ENCODE measurements around the gene CRKL.
A peak's percentile ranks its signal among the peaks of the same experiment; 100 is the strongest.

CRKL gene

DNA sequence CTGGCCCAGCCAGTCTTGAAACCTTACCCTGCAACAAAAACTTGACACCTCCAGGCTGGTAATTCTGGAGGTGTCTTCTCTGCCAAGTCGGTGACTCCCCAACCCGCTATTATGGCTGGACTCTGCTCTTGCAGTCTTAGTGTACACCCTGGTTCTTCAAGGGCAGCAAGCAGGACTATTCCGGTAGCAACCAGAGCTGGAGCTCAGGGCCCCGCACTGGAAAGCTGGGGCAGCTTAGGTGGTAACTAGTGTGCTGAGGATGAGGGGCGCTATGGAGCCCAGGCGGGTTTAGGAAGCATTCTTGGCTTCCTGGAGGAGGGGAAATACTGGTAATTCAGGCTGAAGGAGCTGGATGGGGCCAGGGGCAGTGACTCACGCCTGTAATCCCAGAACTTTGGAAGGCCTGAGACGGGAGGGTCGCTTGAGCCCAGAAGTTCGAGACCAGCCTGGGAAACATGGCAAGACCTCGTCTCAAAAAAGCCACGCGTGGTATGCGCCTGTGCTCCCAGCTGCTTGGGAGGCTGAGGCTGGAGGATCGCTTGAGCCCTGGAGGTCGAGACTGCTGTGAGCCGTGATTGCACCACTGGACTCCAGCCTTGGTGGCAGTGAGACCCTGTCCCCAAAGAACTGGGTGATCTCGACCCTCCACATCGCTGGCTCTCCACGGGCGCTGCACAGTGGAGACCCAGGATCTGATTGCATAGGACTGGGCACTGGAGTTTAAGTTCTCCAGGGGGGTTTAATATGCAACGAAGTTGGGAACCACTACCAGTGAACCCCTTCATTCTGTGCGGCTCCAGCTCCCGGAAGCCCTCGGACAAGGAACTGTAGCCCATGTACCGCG lies 39.3 kb downstream of the CRKL start:
- no CpG with 5 or more reads among the region's 27 CpGs for WGBS (ENCODE audit: extremely low coverage, insufficient coverage, insufficient read length)
- Histone ChIP-seq H3K23ac (ENCODE audit: low read length) (no peak overlapping the region), H3K27ac (ENCODE audit: low read depth, low read length) (no peak overlapping the region), H3K4ac (ENCODE audit: low read depth, low read length) (no peak overlapping the region), H2BK12ac (ENCODE audit: low read length) (no peak overlapping the region), H3K9me3 (ENCODE audit: insufficient read depth, low read depth, low read length) (no peaks in the 10 kb centered on the region), H2AFZ (ENCODE audit: insufficient read depth, low read length, poor library complexity) (peak overlapping the region; percentile 75), H4K8ac (ENCODE audit: low read depth, low read length) (peak overlapping the region; percentile 77), H4K91ac (ENCODE audit: low read depth, low read length) (peak overlapping the region; percentile 3), H3K4me2 (ENCODE audit: low read length) (peak overlapping the region; percentile 77), H2AK5ac (ENCODE audit: low read length) (no peak overlapping the region), H3K14ac (ENCODE audit: low read length) (peak overlapping the region; percentile 84), H3K4me1 (ENCODE audit: control insufficient read depth in 1 of 2, insufficient read depth in 2 of 2, low read length in 2 of 2) (peaks cover 13 to 29% of the 10 kb centered on the region in 2 experiments), H4K12ac (ENCODE audit: low read depth, low read length) (peak overlapping the region; percentile 89), H3K79me2 (ENCODE audit: control insufficient read depth, insufficient read depth, low read length, poor library complexity) (peaks cover 4% of the 10 kb centered on the region), H2BK5ac (ENCODE audit: low read depth, low read length, poor library complexity) (peak overlapping the region; percentile 11), H3K9ac (ENCODE audit: low read length) (peak overlapping the region; percentile 4), H3K27me3 (ENCODE audit: insufficient read depth, low read length) (no peaks in the 10 kb centered on the region), H2BK120ac (ENCODE audit: insufficient read depth, low read length, poor library complexity) (peak overlapping the region; percentile 2), H3K4me3 (ENCODE audit: low read depth, low read length) (peak overlapping the region; percentile 35), H3K36me3 (ENCODE audit: control insufficient read depth in 1 of 2, insufficient read depth in 2 of 2, low read length in 2 of 2) (peaks cover 10 to 16% of the 10 kb centered on the region in 2 experiments), H3K79me1 (ENCODE audit: low read length) (peaks cover 10% of the 10 kb centered on the region), H3K18ac (ENCODE audit: low read length) (peak overlapping the region; percentile 8)
- peak; percentile 74 to 84 for DNase-seq

- Histone ChIP-seq H3K23ac (ENCODE audit: low read length) (no peak overlapping the region), H3K4ac (ENCODE audit: low read depth, low read length) (peak overlapping the region; percentile 72), H4K12ac (ENCODE audit: low read depth, low read length) (peak overlapping the region; percentile 89), H2BK12ac (ENCODE audit: low read length) (no peak overlapping the region), H2AFZ (ENCODE audit: insufficient read depth, low read length, poor library complexity) (peak overlapping the region; percentile 75), H3K9me3 (ENCODE audit: insufficient read depth, low read depth, low read length) (no peaks in the 10 kb centered on the region), H2AK5ac (ENCODE audit: low read length) (peak overlapping the region; percentile 73), H3K4me3 (ENCODE audit: low read depth, low read length) (peak overlapping the region; percentile 70), H3K9ac (ENCODE audit: low read length) (peak overlapping the region; percentile 47), H3K79me1 (ENCODE audit: low read length) (peaks cover 10% of the 10 kb centered on the region), H3K14ac (ENCODE audit: low read length) (peak overlapping the region; percentile 84), H2BK5ac (ENCODE audit: low read depth, low read length, poor library complexity) (peak overlapping the region; percentile 11), H3K4me2 (ENCODE audit: low read length) (peak overlapping the region; percentile 77), H4K8ac (ENCODE audit: low read depth, low read length) (peak overlapping the region; percentile 77), H2BK120ac (ENCODE audit: insufficient read depth, low read length, poor library complexity) (peak overlapping the region; percentile 2), H3K4me1 (ENCODE audit: control insufficient read depth in 1 of 2, insufficient read depth in 2 of 2, low read length in 2 of 2) (peaks cover 10 to 23% of the 10 kb centered on the region in 2 experiments), H3K18ac (ENCODE audit: low read length) (peak overlapping the region; percentile 78), H4K91ac (ENCODE audit: low read depth, low read length) (peak overlapping the region; percentile 48), H3K79me2 (ENCODE audit: control insufficient read depth, insufficient read depth, low read length, poor library complexity) (peaks cover 4% of the 10 kb centered on the region), H3K36me3 (ENCODE audit: control insufficient read depth in 1 of 2, insufficient read depth in 2 of 2, low read length in 2 of 2) (peaks cover 7 to 12% of the 10 kb centered on the region in 2 experiments), H3K27me3 (ENCODE audit: insufficient read depth, low read length) (no peaks in the 10 kb centered on the region), H3K27ac (ENCODE audit: low read depth, low read length) (no peak overlapping the region)
- peak; percentile 58 to 63 for DNase-seq
- WGBS (ENCODE audit: extremely low coverage, insufficient coverage, insufficient read length): no CpG with 5 or more reads among the region's 59 CpGs
Observed at GRCh38 chr22:20957102-20957682, 40.0 kb downstream of the CRKL start.

DNA sequence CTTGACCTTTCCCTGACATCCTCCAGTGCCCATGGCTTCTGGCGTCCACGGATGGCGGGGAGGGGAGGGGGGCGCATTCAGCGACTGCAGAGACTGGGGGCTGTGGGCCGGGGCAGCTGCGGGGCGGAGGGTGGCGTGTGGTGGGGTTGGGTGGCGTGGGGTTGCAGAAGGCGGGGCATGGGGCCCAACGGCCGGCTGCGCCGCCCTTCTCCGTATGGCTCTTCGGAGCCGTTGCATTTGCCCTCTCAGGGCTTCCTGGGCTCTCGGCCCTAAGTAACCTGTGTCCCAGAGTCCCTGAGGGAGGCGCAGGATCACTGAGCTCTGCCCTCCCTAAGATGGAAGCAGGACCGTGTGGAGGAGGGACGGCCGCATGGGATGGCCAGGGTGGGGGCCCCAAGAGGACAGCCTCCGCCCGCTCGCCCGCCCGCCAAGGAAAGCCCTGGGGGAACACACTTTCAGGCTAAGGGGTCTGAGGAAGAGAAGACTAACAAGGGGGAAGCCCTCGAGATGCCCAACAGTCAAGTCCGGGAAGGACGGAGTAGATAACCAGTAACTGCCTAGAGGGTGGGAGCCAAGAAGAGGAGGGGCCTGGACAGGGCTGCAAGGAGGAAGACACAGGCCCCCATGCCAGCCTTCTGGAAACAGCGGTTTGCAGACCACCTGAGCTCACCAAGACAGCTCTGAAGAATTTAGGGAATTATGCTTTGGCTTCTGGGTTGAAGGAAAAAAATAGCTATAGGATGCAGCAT lies 40.6 kb downstream of the CRKL start:
- WGBS (ENCODE audit: extremely low coverage, insufficient coverage, insufficient read length): no CpG with 5 or more reads among the region's 32 CpGs
- no peak overlapping the region for H3K9ac ChIP-seq (ENCODE audit: low read length)
- H3K79me2 ChIP-seq (ENCODE audit: control insufficient read depth, insufficient read depth, low read length, poor library complexity): peaks cover 4% of the 10 kb centered on the region

More for the DNA sequence above, 40.6 kb downstream of the CRKL start:
- Histone ChIP-seq H3K4me3 (ENCODE audit: low read depth, low read length) (peak overlapping the region; percentile 70), H3K14ac (ENCODE audit: low read length) (no peak overlapping the region), H3K4ac (ENCODE audit: low read depth, low read length) (peak overlapping the region; percentile 72), H3K4me2 (ENCODE audit: low read length) (peak overlapping the region; percentile 77), H3K27ac (ENCODE audit: low read depth, low read length) (no peak overlapping the region), H4K8ac (ENCODE audit: low read depth, low read length) (no peak overlapping the region), H3K27me3 (ENCODE audit: insufficient read depth, low read length) (no peaks in the 10 kb centered on the region), H3K79me1 (ENCODE audit: low read length) (peaks cover 8% of the 10 kb centered on the region), H3K4me1 (ENCODE audit: control insufficient read depth in 1 of 2, insufficient read depth in 2 of 2, low read length in 2 of 2) (peaks cover 10 to 21% of the 10 kb centered on the region in 2 experiments), H3K36me3 (ENCODE audit: control insufficient read depth in 1 of 2, insufficient read depth in 2 of 2, low read length in 2 of 2) (peaks cover 2 to 9% of the 10 kb centered on the region in 2 experiments), H4K91ac (ENCODE audit: low read depth, low read length) (no peak overlapping the region), H2BK5ac (ENCODE audit: low read depth, low read length, poor library complexity) (no peak overlapping the region), H3K9me3 (ENCODE audit: insufficient read depth, low read depth, low read length) (no peaks in the 10 kb centered on the region), H3K23ac (ENCODE audit: low read length) (no peak overlapping the region), H4K12ac (ENCODE audit: low read depth, low read length) (peak overlapping the region; percentile 89), H3K18ac (ENCODE audit: low read length) (peak overlapping the region; percentile 78), H2BK12ac (ENCODE audit: low read length) (no peak overlapping the region), H2AK5ac (ENCODE audit: low read length) (no peak overlapping the region), H2BK120ac (ENCODE audit: insufficient read depth, low read length, poor library complexity) (no peak overlapping the region), H2AFZ (ENCODE audit: insufficient read depth, low read length, poor library complexity) (peak overlapping the region; percentile 75)
- peak; percentile 80 to 85 for DNase-seq

All from trophoblast cell (in vitro differentiated cells and primary cell).